Measurements from ENCODE around the gene ARHGEF33.

DNA sequence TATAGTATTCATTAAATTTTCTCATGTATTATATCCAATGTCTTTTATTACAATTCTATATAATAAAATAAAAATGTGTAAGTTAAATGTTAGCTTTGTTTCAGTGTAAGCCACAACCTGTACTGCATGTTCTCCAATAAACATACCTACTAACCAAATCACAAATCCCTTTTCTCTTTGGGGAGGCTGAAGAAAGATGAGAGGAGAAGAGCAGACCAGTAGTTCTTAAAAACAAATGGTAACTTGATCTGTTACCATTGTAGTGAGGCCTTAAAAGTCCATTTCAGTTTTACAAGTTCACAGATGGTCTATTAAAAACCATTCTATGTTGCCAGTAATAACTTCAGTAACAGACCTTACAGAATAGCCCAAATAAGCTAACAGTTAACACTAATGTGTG, 130.7 kb downstream of the ARHGEF33 start:
- TF ChIP-seq, protein P1, sequence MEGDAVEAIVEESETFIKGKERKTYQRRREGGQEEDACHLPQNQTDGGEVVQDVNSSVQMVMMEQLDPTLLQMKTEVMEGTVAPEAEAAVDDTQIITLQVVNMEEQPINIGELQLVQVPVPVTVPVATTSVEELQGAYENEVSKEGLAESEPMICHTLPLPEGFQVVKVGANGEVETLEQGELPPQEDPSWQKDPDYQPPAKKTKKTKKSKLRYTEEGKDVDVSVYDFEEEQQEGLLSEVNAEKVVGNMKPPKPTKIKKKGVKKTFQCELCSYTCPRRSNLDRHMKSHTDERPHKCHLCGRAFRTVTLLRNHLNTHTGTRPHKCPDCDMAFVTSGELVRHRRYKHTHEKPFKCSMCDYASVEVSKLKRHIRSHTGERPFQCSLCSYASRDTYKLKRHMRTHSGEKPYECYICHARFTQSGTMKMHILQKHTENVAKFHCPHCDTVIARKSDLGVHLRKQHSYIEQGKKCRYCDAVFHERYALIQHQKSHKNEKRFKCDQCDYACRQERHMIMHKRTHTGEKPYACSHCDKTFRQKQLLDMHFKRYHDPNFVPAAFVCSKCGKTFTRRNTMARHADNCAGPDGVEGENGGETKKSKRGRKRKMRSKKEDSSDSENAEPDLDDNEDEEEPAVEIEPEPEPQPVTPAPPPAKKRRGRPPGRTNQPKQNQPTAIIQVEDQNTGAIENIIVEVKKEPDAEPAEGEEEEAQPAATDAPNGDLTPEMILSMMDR (conservative IDR thresholded peaks at IDR 0.05; ENCODE audit: low read depth, low read length), result no peak
- TF ChIP-seq EZH2 (IDR thresholded peaks at IDR 0.05; ENCODE audit: low read length, unreplicated experiment), result no peak

Data from PC-3 (cell line).